ENCODE measurements around the gene GMIP.

GRCh38 chr19:19657397-19657783 is 13.9 kb upstream of the GMIP start:
- no peak for TF ChIP-seq CTCF (IDR thresholded peaks at IDR 0.05)
- TF ChIP-seq POLR2A (IDR thresholded peaks at IDR 0.05; ENCODE audit: low read depth): no peak

Measured in esophagus muscularis mucosa (tissue), 3 donors.